GM18526 (cell line): ENCODE results near the gene ZNF786.

ENCODE experiments used
- POLR2A ChIP-seq: IDR thresholded peaks from 3 replicates; pipeline ENCODE4 v1.6.1; 2011; ENCODE audit not compliant: insufficient read length; ENCODE audit errors: extremely low read depth

Gene ZNF786

DNA sequence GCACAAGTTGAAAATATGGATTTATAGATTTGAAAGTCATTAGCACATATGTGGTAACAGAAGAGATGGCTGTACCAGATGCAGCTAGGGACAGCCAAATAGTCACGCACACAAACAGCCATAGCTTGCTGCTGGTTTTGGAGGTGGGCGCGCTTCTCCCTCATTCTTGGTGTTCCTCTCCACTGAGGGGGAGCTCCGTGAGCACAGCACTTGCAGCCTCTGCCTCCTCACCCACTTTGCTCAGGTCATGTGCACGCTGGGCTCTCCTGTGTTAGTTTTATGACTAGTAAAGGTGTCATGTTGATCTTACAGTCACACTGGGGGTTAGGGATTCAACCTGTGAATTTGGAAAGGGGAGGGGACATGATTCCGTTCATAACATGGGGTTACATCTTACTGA lies 8.5 kb upstream of the ZNF786 start:
- no peak for TF ChIP-seq POLR2A

GRCh38 chr7:149097088-149097487 lies 6.6 kb upstream of the ZNF786 start:
- TF ChIP-seq POLR2A: no peak

DNA sequence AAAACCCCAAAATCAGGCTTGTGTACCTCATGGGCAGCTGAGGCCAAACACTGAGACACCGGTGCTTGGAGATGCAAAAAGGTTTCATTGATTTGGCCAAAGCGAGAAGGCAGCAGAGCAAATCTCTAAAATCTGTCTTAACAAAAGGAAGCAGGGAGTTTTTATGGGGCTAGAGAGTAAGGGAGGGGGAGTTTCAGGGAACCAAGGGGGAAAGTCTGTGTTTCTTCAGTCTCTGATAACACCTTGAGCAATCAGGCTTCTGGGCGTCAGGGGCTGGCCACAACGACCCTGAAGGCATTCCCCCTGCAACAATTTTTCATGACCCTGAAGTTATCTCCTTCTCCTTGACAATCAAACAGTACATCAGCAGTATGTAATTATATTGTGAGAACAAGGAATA lies 2.7 kb upstream of the ZNF786 start:
- no peak for TF ChIP-seq POLR2A

GRCh38 chr7:149087376-149087775 lies 3.1 kb downstream of the ZNF786 start:
- TF ChIP-seq POLR2A: no peak

- TF ChIP-seq POLR2A: no peak
Measured at GRCh38 chr7:149085866-149086265, 4.7 kb downstream of the ZNF786 start.

- TF ChIP-seq POLR2A: no peak
Measured at GRCh38 chr7:149084407-149084806, 6.1 kb downstream of the ZNF786 start.

GRCh38 chr7:149081914-149082313 lies 8.6 kb downstream of the ZNF786 start:
- no peak for TF ChIP-seq POLR2A

DNA sequence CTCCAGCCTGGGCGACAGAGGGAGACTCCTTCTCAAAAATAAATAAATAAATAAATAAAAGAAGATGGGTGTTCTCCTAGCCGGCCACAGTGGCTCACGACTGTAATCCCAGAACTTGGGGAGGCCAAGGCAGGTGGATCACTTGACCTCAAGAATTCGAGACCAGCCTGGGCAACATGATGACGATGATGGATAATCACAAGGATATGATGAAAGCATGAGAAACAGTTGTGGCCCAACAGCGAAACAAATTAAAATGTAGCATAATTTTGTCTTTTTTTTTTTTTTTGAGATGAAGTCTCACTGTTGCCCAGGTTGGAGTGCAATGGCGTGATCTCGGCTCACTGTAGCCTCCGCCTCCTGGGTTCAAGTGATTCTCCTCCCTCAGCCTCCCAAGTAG lies 12.9 kb downstream of the ZNF786 start:
- no peak for TF ChIP-seq POLR2A

DNA sequence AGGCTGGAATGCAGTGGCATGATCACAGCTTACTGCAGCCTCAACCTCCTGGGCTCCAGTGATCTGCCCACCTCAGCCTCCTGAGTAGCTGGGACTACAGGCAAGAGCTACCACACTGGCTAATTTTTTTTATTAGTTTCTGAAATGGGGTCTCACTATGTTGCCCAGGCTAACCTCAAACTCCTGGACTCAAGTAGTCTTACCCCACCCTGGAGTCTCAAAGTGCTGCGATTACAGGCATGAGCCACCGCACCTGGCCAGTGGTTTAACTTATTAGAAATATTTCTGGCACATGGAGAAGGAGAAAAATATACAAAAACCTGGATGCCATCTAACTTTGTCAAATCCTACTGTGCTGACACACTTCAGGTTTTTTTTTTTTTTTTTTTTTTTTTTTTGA lies 15.2 kb downstream of the ZNF786 start:
- no peak for TF ChIP-seq POLR2A

DNA sequence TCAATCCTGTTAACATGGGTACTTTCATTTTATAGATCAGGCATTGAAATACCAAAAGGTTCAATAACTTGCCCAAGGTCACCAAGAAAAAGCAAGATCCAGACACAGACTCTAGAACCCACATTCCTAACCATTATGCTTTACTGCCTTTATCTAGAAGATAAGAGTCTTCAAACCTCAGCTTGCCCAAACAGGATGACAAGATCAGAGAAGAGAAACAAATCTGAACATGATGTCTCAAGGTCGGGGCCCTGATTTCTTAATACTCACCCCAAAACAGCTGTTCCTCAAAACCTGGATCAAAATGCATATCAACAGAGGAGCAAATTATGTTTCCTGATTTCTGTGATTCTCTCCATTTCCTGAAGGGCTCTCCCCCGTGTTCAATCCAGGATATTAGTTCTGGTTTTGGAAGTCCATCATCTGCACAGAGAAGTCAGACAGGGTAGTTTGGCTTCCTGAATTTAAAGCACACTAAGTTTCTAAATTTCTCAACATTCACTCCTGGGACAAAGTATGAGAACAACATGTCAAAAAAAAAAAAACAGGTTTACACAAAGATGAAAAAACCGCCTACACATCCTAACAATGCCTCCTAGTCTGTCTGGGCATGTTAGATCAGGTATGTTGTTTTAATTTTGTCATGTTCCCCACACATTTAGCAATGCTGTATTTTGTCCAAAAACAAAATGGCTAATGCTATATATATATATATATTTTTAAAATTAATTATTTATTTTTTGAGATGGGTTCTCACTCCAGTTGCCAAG lies 16.2 kb downstream of the ZNF786 start:
- TF ChIP-seq POLR2A: no peak

DNA sequence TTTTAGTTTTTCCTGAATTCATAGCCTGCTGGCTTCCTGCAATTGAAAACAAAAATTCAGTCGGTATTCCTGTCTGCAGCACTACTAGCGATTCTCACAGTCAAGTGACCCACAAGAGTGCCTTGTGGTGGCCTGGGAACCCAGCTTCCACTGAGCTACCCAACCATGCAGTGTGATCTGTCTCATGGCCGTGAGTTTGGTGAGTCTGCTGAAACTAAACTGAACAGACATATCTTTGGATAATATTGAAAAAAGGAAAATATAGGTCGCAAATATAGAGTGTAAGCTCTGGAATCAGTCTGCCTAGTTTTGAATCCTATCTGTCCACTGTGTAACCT lies 18.1 kb downstream of the ZNF786 start:
- TF ChIP-seq POLR2A: no peak

DNA sequence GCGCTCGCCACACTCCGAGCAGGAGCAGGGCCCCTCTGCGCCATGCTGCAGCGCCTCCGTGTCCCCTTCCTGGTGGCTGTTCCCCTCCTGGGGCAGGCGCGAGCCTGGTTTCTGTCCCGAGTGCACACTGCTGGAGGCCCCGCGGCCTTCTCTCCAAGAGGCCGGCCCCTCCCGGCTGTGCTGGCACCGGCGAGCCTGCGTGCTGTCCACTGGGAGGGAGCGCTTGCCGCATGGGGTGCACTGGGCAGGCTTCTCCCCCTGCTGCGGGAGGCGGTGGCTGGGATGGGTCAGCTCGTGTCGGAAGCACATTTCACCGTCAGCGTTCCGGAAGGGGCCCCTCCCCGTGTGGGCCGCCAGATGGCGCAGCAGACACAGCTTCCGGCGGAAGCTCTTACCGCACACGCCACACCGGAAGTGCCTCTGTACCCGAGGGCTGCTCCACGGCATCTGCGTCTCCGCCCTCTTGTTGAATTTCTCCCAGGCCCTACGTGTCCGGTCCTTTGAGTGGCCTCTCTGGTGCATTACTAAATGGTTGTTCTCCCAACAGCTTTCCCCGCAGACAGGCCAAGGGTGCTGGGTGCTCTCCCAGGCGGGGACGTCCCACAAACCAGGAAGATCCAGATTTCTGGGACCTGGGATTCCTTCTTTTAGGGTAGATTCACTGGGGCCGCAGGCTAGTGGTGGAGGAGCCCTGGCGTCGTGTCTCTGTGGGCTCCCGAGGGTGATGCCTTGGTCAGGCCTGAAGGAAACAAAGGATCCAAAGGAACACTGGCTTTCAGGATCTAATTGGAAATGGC lies 18.7 kb downstream of the ZNF786 start:
- TF ChIP-seq POLR2A: no peak

DNA sequence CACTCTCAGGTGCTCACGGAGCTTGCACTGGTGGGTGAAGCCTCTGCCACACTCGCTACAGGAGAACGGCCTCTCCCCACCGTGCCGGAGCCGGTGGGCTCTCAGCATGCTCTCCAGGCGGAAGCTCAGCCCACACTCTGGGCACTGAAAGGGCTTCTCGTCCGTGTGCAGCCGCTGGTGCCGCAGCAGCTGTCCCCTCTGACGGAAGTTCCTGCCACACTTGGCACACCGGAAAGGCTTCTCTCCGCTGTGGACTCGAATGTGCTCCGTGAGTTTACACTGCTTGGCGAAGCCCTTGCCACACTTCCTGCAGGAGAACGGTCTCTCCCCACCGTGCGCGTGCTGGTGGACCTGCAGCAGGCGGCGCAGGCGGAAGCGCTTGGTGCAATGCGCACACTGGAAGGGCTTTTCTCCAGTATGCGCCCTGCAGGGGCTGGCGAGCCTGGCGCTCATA lies 19.3 kb downstream of the ZNF786 start:
- TF ChIP-seq POLR2A: no peak

DNA sequence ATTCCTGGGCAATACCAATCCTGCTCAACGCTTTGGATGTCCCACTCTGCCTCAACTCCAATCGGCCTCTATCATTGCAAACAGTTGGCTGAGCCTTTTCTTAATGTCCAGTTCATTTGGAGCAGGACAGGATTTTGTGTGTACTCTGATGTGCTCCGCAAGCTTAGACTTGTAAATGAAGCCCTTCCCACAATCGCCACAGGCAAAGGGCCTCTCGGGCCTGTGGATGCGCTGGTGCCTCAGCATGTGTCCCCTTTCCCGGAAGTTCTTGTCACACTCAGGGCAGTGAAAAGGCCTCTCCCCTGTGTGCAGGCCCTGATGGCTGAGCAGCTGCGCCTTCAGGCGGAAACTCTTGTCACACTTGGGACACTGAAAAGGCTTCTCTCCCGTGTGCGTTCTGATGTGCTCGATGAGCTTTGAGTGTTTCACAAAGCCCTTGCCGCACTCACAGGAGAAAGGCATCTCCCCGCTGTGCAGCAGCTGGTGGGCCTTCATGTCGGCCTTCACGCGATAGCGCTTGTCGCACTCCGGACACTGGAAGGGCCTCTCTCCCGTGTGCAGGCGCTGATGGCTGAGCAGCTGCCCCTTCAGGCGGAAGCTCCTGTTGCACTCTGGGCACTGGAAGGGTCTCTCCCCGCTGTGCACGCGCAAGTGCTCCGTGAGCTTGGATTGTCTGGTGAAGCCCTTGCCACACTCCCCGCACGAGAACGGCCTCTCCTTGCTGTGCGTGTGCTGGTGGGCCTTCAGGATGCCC lies 20.0 kb downstream of the ZNF786 start:
- TF ChIP-seq POLR2A: no peak

- no peak for TF ChIP-seq POLR2A
Measured at GRCh38 chr7:149067869-149068268, 22.6 kb downstream of the ZNF786 start.

- no peak for TF ChIP-seq POLR2A
Measured at GRCh38 chr7:149063476-149063875, 27.0 kb downstream of the ZNF786 start.
